NOMO-1 treated with DMSO at 0.1 percent for 48 hours (cell line): ENCODE measurements around the gene NIF3L1.

Experiments used
- DNase-seq: peaks from one replicate; lab custom pipeline; 2025; ENCODE audit not compliant: unreplicated experiment; lab: John Stamatoyannopoulos, UW

The NIF3L1 gene, protein sequence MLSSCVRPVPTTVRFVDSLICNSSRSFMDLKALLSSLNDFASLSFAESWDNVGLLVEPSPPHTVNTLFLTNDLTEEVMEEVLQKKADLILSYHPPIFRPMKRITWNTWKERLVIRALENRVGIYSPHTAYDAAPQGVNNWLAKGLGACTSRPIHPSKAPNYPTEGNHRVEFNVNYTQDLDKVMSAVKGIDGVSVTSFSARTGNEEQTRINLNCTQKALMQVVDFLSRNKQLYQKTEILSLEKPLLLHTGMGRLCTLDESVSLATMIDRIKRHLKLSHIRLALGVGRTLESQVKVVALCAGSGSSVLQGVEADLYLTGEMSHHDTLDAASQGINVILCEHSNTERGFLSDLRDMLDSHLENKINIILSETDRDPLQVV

DNA sequence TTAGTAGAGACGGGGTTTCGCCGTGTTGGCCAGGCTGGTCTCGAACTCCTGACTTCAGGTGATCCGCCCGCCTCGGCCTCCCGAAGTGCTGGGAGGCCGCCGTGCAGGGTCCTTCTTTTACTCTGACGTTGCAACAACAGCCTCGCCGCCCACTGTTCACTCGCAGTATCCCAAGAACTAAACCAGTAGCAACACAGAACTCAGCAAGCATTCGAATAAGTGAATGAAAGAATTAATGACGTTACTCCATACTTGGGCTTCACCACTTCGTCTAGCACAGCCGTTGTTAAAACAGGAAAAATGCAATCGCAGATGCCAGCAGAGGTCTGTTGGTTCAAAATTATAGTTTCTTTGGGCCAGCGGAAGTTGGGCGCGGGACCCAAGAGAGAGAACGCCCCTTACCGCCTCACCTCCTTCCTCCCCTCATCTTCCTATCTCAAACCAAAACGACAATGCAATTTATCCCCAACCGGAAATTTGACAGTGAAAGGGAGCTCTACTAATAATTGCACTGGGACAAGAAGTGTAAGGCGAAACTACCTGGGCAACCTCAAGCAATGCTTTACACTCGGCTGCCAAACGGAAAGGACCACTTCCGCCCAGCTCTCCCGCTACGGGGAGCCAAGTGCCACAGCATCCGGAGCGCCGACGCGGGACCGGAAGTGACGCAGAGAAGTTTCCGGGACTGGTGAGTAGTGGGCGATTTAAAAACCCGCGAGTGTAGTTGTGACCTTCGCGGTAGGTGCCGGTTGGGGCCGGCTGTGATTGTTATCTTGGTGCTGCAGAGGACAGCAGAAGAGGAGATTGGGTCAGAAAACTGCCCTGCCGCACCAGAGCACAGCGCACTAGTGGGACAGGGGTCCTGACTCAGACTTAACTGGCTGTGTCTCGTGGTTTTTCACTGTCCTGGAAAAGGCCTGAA is at the start of gene NIF3L1, which contains the start of gene PPIL3:
NIF3L1 (plus strand) TSS at position 668 of the 922 bp plus-strand sequence. CDS start 2,573 bp downstream, outside the sequence.
PPIL3 (minus strand) TSS at position 374 of the 922 bp plus-strand sequence. CDS start 1,462 bp downstream, outside the sequence.
- DNase-seq, result peak; percentile 94

- no peak for DNase-seq
These were observed 49.7 kb upstream of the NIF3L1 start for GRCh38 chr2:200839513-200839912.

GRCh38 chr2:200843993-200844948 is 44.9 kb upstream of the NIF3L1 start:
- DNase-seq, result no peak

- no peak for DNase-seq
These were observed 44.0 kb upstream of the NIF3L1 start for GRCh38 chr2:200845194-200845593.

GRCh38 chr2:200845669-200846325 is 43.4 kb upstream of the NIF3L1 start:
- DNase-seq, result no peak

DNA sequence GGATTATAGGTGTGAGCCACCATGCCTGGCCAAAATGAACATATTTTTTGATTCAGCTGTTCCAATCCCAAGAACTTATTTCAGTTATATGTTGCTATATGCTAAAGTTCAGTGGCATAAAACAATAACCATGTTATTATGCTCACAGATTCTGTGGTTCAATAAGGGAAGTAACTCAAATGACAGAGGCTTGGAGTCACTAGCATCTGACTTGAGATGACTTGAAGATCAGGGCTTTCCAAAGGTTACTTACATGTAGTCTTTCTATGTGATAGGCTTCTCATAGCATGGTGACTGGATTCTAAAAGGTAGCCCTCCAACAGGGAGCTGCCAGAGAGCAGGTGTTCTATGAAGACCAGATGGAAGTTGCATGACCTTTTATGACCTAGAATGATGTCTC is 41.9 kb upstream of the NIF3L1 start:
- no peak for DNase-seq

- no peak for DNase-seq
These were observed 41.2 kb upstream of the NIF3L1 start for GRCh38 chr2:200847939-200848338.

GRCh38 chr2:200850512-200851256 is 38.5 kb upstream of the NIF3L1 start:
- DNase-seq, result no peak

- no peak for DNase-seq
These were observed 37.5 kb upstream of the NIF3L1 start for GRCh38 chr2:200851398-200852248.

- no peak for DNase-seq
These were observed 36.6 kb upstream of the NIF3L1 start for GRCh38 chr2:200852605-200853004.

DNA sequence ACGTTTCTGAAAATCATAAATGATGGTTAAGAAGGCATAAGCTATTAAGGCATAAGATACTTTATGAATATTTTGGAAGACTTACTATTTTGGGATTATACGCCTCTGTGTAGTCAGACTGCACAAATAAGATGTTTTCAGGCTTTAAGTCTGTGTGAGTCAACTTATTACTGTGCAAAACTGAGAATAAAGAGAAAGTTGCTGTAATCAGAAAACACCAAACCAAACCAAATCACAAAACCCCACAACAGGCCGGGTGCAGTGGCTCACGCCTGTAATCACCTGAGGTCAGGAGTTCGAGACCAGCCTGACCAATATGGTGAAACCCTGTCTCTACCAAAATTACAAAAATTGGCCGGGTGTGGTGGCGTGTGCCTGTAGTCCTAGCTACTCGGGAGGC is 32.4 kb upstream of the NIF3L1 start:
- no peak for DNase-seq

DNA sequence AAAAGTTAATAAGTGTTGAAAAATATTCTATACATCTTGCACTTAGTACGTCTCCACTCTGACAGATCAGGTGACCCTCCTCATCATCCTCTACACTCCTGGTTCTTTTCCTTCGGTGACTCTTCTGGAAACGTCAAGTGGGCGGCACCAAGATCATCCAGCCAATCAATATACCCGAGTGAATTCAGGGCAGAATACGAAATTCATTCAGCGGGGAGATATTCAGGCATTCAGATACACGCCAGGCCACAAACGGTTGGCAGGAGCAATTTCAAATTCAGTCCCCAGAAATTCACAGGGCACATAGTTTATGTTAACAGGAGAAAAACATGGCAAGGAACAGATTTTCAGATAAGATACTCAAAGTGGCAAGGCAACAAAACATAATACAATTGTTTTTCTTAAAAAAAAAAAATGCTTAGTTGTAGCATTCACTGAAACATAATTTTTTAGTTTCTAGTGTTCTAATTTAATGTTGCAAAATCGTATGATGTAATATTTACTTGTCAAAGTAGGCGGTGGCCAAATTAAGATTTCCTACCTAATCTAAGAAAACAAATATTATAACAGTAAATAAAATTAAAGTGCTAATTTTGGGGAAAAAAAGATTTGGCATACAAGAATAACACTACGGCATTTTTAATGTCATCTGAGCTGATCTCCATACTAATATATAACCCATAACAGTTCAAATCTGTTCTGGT is 28.9 kb upstream of the NIF3L1 start:
- no peak for DNase-seq

- DNase-seq, result no peak
These were observed 27.5 kb upstream of the NIF3L1 start for GRCh38 chr2:200861617-200862155.

GRCh38 chr2:200862532-200863000 is 26.6 kb upstream of the NIF3L1 start:
- DNase-seq, result peak; percentile 41

DNA sequence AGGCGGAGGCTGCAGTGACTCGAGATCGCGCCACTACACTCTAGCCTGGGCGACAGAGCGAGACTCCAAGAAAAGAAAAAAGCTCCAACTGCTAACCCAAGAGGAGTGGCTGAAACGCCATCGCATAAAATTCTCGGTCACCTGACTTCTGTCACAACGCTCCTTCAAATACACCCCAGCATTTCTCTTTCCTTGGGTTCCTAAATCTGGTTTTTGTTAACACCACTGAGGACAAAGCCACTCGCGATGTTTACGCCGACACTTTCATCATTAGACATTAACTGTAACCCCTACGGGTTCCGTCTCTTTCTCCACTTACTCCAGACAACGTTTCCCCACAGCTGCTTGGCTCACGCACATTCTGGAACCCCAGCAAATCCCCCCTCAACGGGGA is 25.4 kb upstream of the NIF3L1 start:
- DNase-seq, result no peak

DNA sequence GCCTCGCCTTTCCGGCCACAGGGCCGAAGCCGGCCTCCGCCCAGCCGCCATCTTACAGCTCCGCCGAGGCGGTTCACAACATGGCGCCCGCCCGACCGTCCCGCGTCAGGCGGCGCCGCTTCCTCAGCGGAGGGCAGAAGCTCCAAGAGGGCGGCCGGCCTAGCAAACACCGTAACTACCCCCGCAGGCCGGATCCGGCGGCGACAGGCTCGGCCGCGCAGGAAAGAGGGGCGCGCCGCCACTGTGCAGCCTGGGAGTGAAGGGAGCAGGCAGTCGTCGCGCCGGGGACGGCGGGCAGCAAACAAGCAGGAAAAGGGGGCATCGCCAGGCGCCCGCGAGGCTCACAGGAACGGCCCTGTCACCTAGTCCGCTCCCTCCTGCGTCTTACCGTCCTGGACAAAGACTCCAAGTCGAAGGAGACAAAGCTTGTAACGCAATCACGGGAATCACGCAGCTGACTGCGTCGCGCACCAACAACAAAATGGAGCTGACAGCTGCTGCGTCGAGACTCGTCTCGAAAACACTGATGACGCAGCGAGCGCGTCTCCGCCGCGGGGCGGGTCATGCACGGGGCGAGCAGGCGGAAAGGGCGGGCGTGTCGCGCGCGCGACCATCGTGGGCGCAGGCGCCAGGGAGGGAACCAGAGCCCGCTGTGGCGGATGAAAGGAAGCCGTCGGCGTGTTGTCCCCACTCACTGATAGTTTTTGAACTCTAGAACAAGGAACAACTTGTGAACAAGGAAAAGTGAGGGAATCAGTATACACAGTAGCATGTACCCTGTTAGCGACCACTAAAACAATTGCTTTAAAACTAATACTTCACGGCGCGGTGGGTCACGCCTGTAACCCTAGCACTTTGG is 24.8 kb upstream of the NIF3L1 start, which contains the start of gene CLK1:
CLK1 (minus strand) TSS at position 483 of the 859 bp plus-strand sequence. CDS start 2,796 bp downstream, outside the sequence.
- peak; percentile 84 for DNase-seq
